ENCODE results near the gene GIGYF2. TPM values are rescaled to one million over a fixed set of nuclear protein-coding genes. Genes with fewer than 3 reads are reported as not detected.

Gene GIGYF2
- total RNA-seq, 1 experiment from 2014 or later = 55.3 TPM

DNA sequence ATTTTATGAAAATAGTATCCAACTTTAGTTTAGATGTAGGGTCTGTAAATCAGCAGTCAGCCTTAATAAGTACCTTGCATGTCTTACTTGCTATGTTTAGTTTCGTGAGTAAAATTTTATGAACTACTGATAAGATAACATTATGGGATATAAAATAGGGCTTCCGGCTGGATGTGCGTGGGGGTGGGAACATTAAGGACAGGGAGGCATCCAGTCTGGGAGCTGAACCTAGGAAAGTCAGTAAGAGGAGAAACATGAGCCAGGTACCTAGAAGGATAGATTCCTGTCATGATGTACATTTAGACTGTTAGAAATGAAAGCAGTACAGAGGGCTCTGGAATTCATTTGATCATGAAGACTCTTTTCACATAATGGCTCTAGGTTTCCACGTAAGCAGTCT, 92.0 kb downstream of the GIGYF2 start:
- Histone ChIP-seq H3K23me2 (ENCODE audit: insufficient read length, low read depth, low read length, poor library complexity, severe bottlenecking) (no peaks in the 10 kb centered on the region), H2AFZ (ENCODE audit: low read length) (no peak overlapping the region), H3K27ac (ENCODE audit: insufficient read length, low read depth, low read length) (no peak overlapping the region), H3K4me2 (ENCODE audit: insufficient read depth, insufficient read length, low read length) (no peak overlapping the region), H3K14ac (ENCODE audit: insufficient read depth, low read length) (no peak overlapping the region), H3K79me1 (ENCODE audit: insufficient read depth, low read depth, low read length, poor library complexity, severe bottlenecking) (no peaks in the 10 kb centered on the region), H4K20me1 (ENCODE audit: control insufficient read depth, insufficient read depth, insufficient read length) (no peaks in the 10 kb centered on the region), H3K79me2 (ENCODE audit: insufficient read depth, low read length) (no peaks in the 10 kb centered on the region), H3K4ac (ENCODE audit: low read depth, low read length) (no peak overlapping the region), H2BK120ac (ENCODE audit: low read depth, low read length, poor library complexity, severe bottlenecking) (no peak overlapping the region), H3K27me3 (ENCODE audit: insufficient read depth, low read length) (no peaks in the 10 kb centered on the region), H3K9ac (ENCODE audit: extremely low read depth, insufficient read length, low read length) (no peak overlapping the region), H4K8ac (replicated peaks; ENCODE audit: insufficient read length, low read depth, low read length) (no peak overlapping the region), H3K4me1 (ENCODE audit: insufficient read depth, low read length) (no peaks in the 10 kb centered on the region), H3T11ph (ENCODE audit: low read length) (no peak overlapping the region), H2BK5ac (ENCODE audit: insufficient read length, low read length) (no peak overlapping the region), H2BK20ac (ENCODE audit: low read depth, low read length, poor library complexity, severe bottlenecking) (no peak overlapping the region), H2BK12ac (ENCODE audit: insufficient read length, low read depth, low read length) (no peak overlapping the region), H3K23ac (ENCODE audit: insufficient read length, low read depth, low read length) (no peak overlapping the region), H4K5ac (ENCODE audit: insufficient read length, low read depth, low read length) (no peak overlapping the region), H3K56ac (ENCODE audit: insufficient read length, low read depth, low read length) (no peak overlapping the region), H3K18ac (ENCODE audit: insufficient read length, low read depth, low read length) (no peak overlapping the region), H4K91ac (ENCODE audit: insufficient read length, low read depth, low read length) (no peak overlapping the region), H2BK15ac (ENCODE audit: low read depth, low read length) (no peak overlapping the region), H3K9me3 (ENCODE audit: control insufficient read depth, low read depth, low read length) (no peaks in the 10 kb centered on the region), H2AK5ac (ENCODE audit: insufficient read length, low read length) (no peak overlapping the region)
- Mint-ChIP-seq H3K4me1 (no peaks in the 10 kb centered on the region), H3K36me3 (ENCODE audit: insufficient read depth in 1 of 3, low read depth in 3 of 3) (peaks cover 7 to 51% (median 48%) of the 10 kb centered on the region in 3 experiments; a peak in 6 of 7 replicates), H3K9me3 (no peaks in the 10 kb centered on the region), H3K27me3 (ENCODE audit: low read depth) (no peaks in the 10 kb centered on the region), H3K27ac (no peak overlapping the region), H3K4me3 (no peak overlapping the region)
- WGBS (ENCODE audit: extremely low coverage, insufficient read length, low lambda C conversion rate) = no CpG with 5 or more reads among the region's 4 CpGs
- DNase-seq = no peak
- TF ChIP-seq, protein P1, sequence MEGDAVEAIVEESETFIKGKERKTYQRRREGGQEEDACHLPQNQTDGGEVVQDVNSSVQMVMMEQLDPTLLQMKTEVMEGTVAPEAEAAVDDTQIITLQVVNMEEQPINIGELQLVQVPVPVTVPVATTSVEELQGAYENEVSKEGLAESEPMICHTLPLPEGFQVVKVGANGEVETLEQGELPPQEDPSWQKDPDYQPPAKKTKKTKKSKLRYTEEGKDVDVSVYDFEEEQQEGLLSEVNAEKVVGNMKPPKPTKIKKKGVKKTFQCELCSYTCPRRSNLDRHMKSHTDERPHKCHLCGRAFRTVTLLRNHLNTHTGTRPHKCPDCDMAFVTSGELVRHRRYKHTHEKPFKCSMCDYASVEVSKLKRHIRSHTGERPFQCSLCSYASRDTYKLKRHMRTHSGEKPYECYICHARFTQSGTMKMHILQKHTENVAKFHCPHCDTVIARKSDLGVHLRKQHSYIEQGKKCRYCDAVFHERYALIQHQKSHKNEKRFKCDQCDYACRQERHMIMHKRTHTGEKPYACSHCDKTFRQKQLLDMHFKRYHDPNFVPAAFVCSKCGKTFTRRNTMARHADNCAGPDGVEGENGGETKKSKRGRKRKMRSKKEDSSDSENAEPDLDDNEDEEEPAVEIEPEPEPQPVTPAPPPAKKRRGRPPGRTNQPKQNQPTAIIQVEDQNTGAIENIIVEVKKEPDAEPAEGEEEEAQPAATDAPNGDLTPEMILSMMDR (conservative IDR thresholded peaks at IDR 0.05) = no peak

All from H9 (cell line).